Tibial nerve (tissue), 3 donors: ENCODE results near the gene SPATC1L.

Experiments used
- POLR2A ChIP-seq, 2 donors: fragments of 450-650 bp; IDR thresholded peaks; one replicate each; pipeline ENCODE4 v1.6.1; 2017; ENCODE audit warnings: antibody characterized with exemption in 2 of 2, mild to moderate bottlenecking in 2 of 2, moderate library complexity in 2 of 2
- TF ChIP-seq, protein P1 (sequence below), 5 experiments: fragments of 200-600 bp in 3 of 5; fragments of 450-650 bp in 2 of 5; sonication (generic) in 3 of 5; IDR thresholded peaks; one replicate each; pipeline ENCODE4 v1.5.1; 2016 to 2019; ENCODE audit warnings: antibody characterized with exemption in 5 of 5, mild to moderate bottlenecking in 3 of 5, moderate library complexity in 2 of 5

DNA sequence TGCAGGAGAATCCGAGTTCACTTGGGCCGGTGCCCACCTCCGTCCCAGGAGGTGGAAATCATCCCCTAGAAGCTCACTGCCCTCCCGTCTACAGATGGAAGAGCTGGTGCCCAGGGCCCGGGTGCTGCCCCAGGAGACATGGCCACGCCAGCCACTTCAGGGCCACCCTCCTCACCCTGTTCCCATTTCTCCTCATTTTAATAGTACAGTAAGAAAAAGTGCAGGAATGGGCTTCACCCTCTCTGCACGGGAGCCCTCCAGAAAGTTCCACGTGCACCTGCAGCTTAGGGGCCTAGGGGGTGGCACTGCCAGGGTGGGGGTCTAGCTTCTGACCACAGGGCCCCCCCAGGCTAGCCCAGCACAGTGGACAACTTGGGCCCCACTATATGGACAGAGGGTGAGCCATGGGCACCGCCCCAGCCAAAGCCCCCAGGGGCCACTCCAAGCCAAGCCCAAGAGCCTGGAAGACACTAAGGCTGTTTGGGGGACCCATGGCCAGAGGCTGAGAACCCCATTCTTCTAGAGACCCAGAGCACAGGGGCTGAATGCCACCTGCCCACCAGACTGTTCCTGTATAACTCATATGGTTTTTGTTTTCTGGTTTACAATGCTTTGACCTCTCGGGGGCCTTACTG lies 25.5 kb downstream of the SPATC1L start:
- TF ChIP-seq POLR2A (IDR thresholded peaks at IDR 0.05), result no peak
- TF ChIP-seq, protein P1, sequence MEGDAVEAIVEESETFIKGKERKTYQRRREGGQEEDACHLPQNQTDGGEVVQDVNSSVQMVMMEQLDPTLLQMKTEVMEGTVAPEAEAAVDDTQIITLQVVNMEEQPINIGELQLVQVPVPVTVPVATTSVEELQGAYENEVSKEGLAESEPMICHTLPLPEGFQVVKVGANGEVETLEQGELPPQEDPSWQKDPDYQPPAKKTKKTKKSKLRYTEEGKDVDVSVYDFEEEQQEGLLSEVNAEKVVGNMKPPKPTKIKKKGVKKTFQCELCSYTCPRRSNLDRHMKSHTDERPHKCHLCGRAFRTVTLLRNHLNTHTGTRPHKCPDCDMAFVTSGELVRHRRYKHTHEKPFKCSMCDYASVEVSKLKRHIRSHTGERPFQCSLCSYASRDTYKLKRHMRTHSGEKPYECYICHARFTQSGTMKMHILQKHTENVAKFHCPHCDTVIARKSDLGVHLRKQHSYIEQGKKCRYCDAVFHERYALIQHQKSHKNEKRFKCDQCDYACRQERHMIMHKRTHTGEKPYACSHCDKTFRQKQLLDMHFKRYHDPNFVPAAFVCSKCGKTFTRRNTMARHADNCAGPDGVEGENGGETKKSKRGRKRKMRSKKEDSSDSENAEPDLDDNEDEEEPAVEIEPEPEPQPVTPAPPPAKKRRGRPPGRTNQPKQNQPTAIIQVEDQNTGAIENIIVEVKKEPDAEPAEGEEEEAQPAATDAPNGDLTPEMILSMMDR (IDR thresholded peaks at IDR 0.05), result no peak
